AG09309 (cell line): Measurements from ENCODE around the gene DGCR2.

Experiments
- DNase-seq: peaks from one replicate; pipeline ENCODE4 v3.0.0-alpha.2; 2010; ENCODE audit warnings: low read depth
- H3K4me3 ChIP-seq: 2 replicates; pipeline ENCODE4 v1.5.1; 2011; ENCODE audit warnings: mild to moderate bottlenecking, low read depth, low read length, moderate library complexity; ENCODE audit not compliant: control insufficient read depth
- TF ChIP-seq, protein P1 (sequence below): IDR thresholded peaks from 2 replicates; pipeline ENCODE4 v1.5.1; 2011; ENCODE audit warnings: mild to moderate bottlenecking, low read depth, low read length, inconsistent platforms; ENCODE audit not compliant: insufficient read depth, control insufficient read depth; ENCODE audit errors: missing control alignments

DGCR2 gene

DNA sequence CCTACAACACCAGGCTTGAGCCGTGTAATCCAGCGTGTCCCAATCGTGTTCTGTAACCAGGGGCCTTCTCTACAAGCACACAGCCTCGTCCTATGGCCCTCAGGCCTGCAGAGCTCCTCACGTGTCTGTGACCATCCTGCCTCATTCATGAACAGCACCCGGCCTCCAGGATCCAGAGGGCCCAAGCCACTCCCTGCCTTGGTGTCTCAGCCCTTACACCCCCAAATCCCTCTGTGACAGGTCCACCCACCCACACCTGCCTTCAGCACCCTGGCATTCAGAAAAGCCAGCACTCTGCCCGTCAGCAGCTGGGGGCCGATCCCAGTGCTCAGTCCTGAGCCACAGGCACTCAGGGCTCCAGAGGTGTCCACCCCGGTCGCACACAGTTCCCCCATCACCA, 14.7 kb upstream of the DGCR2 start:
- TF ChIP-seq, protein P1, sequence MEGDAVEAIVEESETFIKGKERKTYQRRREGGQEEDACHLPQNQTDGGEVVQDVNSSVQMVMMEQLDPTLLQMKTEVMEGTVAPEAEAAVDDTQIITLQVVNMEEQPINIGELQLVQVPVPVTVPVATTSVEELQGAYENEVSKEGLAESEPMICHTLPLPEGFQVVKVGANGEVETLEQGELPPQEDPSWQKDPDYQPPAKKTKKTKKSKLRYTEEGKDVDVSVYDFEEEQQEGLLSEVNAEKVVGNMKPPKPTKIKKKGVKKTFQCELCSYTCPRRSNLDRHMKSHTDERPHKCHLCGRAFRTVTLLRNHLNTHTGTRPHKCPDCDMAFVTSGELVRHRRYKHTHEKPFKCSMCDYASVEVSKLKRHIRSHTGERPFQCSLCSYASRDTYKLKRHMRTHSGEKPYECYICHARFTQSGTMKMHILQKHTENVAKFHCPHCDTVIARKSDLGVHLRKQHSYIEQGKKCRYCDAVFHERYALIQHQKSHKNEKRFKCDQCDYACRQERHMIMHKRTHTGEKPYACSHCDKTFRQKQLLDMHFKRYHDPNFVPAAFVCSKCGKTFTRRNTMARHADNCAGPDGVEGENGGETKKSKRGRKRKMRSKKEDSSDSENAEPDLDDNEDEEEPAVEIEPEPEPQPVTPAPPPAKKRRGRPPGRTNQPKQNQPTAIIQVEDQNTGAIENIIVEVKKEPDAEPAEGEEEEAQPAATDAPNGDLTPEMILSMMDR, result no peak
- DNase-seq, result no peak
- no peak overlapping the region for H3K4me3 ChIP-seq

DNA sequence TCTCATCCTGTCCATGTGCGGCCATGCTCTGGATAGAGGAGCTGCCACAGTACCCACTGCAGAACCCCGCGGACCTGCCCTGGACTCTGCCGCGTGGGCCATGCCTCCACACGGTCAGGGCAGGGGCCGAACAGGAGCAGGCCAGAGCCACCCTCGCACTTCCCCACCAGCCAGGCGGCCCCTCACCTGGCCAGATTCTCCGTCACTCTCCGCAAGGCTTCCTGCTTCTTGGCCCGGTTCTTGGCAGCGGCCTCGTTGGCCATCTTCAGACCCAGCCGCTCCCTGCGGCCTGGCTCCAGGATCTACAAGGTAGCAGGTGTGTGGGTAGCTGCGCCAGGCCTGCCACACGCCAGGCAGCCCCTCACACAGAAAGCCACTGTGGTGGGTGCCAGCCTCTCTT, 12.7 kb upstream of the DGCR2 start:
- TF ChIP-seq, protein P1, result no peak
- no peak overlapping the region for H3K4me3 ChIP-seq
- no peak for DNase-seq

DNA sequence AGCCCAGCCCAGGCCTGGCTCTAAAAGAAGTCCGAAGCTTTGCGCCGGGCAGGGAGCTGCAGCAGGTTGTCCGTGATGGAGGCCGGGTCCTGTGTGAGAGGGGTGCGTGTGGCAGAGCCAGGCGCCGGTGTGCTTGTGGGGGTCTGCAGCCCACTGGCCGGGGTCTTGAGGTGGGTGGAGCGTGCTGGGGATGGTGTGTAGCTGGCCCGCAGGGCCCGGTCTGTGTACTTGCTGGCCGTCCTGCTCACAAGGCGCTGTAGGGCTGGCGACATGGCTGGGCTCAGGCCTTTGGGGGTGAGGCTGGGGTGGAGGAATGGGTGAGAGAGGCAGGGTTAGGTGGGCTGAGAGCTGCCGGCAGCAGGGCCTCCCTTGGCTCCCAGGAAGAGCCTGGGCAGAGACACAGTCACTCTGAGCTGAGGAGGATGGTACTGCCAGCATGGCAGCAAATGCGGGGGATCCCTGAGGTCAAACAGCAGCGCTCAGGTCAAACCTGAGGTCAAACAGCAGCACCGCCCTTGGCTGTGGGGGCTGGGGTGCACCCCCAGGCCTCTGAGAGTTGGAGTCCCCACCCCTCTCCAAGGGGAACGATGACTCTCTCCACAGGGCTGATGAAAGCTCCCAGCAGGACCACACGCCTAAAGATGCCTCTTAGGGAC, 12.1 kb upstream of the DGCR2 start:
- H3K4me3 ChIP-seq, result no peak overlapping the region
- TF ChIP-seq, protein P1, result no peak
- DNase-seq, result no peak

DNA sequence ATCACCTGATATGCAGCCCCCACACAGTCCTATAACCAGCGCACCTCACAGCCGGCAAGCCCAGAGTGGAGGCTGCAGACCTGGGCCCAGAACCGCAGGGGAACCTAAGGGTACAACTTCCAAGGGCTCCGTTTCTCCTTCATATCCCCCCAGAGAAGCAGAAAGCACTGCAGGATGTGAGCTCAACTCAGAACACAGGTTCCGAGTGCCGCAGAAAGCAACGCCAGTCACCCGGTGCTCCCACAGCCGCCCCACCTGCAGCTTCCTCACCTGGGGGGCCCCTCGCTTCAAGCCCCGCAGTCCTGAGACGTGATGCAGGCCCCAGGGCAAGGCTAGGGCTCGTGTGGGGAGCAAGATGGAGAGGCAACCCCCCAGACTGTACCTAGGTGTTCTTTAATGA, 11.3 kb upstream of the DGCR2 start:
- no peak overlapping the region for H3K4me3 ChIP-seq
- DNase-seq, result no peak
- TF ChIP-seq, protein P1, result no peak

DNA sequence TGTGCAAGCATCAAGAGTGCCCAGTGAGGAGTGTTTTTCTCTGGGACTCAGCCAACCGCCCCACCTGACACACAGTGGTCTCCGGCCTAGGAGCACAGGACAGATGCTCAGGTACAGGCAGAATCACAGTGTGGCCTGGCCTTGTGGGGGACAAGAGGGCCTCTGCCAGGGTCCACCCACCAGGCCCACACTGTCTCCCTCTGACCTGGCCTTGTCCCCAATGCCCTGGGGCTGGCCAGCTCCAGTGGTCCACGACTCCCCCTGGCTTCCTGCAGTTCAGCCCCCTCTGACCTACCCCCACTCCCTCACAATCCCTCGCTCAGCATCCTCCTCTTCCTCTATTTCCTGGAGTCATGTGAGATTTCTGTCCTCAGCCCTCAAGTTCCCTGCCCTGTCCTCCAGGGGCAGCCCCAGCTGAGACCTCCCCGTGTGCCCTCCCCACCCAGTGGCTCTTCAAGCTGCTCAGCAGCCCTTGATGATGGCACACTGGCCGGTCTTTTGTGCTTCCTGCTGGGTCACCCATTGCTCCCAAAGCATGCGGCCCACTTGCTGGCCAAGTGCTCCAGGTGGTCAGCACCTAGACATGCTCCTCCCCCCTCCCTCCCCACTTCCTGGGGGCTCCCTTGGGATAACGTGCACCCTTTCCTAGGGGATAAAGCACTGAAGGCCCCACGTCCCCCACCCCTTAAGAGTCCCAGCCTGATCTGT, 10.6 kb upstream of the DGCR2 start:
- DNase-seq, result no peak
- no peak overlapping the region for H3K4me3 ChIP-seq
- TF ChIP-seq, protein P1, result no peak

DNA sequence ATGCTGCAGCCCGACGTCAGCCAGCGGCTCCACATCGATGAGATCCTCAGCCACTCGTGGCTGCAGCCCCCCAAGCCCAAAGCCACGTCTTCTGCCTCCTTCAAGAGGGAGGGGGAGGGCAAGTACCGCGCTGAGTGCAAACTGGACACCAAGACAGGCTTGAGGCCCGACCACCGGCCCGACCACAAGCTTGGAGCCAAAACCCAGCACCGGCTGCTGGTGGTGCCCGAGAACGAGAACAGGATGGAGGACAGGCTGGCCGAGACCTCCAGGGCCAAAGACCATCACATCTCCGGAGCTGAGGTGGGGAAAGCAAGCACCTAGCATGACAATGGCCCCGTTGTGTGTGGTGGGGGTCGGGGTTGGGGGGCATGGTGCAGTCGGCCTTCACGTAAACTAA, 9.9 kb upstream of the DGCR2 start:
- TF ChIP-seq, protein P1, result no peak

More for the DNA sequence above, 9.9 kb upstream of the DGCR2 start:
- H3K4me3 ChIP-seq, result no peak overlapping the region
- DNase-seq, result no peak
